ENCODE results near the gene G3BP1. TPM values are rescaled to one million over a fixed set of nuclear protein-coding genes. Genes with fewer than 3 reads are reported as not detected.

G3BP1 gene
- polyA plus RNA-seq, 1 donor from 2014 or later: 65.5 TPM

DNA sequence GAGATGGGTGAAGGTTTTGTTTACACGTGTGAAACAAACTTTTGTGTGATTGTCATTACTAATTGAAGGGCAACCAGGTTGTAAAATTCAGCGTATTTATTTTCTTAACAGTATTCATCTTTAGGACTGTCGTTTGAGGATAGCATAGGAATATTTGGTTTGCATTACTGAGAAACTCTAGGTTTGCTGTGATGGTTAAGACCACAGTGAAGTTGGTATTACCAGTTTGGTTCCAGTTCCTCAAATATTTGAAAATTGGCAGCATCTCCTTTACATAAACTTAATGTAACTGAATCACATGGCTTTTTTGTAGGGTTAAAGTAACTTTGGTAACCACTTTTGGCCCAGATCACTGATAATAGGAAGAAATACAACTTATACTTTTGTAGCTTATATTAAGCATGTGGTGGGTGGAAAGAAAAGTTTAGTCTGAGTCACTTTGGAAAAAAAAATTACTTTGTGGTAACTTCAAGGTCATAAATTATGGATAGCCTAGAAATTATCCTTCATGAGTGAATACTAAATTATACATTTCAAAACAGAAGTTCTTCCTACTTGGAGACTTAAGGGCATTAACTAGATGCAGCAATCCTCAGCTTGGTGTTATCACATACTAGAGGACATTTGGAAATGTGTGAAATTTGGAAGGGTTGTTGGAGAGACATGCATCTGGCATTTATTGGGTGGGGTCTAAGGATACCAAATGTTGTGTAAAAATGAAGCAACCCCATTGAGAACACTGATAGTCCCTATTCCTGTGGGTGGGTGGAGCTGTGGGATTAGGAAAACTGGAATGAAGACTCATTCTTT is 33.9 kb downstream of the G3BP1 start:
- no peaks in the 10 kb centered on the region for H3K9me3 ChIP-seq (ENCODE audit: low read length)
- H3K4me2 ChIP-seq (ENCODE audit: low read length): no peak overlapping the region
- no peaks in the 10 kb centered on the region for H3F3A ChIP-seq (ENCODE audit: insufficient read depth, low read length, poor library complexity, severe bottlenecking)
- H3K4me3 ChIP-seq (ENCODE audit: low read length): no peak overlapping the region
- no peaks in the 10 kb centered on the region for H3K79me2 ChIP-seq (replicated peaks; ENCODE audit: insufficient read depth, low read length)
- H3K9me2 ChIP-seq (ENCODE audit: insufficient read depth, low read length): no peaks in the 10 kb centered on the region
- no peak overlapping the region for H3K9ac ChIP-seq (ENCODE audit: low read length)
- peaks cover 11% of the 10 kb centered on the region for H3K36me3 ChIP-seq (ENCODE audit: insufficient read depth, low read length)
- no peaks in the 10 kb centered on the region for H3K27me3 ChIP-seq (ENCODE audit: insufficient read depth, low read depth, low read length)
- H3K27ac ChIP-seq (ENCODE audit: low read length): no peak overlapping the region
- TF ChIP-seq RAD21 (conservative IDR thresholded peaks at IDR 0.05): no peak
- TF ChIP-seq EP300 (conservative IDR thresholded peaks at IDR 0.05; ENCODE audit: poor library complexity, severe bottlenecking): no peak
- TF ChIP-seq, protein P1, sequence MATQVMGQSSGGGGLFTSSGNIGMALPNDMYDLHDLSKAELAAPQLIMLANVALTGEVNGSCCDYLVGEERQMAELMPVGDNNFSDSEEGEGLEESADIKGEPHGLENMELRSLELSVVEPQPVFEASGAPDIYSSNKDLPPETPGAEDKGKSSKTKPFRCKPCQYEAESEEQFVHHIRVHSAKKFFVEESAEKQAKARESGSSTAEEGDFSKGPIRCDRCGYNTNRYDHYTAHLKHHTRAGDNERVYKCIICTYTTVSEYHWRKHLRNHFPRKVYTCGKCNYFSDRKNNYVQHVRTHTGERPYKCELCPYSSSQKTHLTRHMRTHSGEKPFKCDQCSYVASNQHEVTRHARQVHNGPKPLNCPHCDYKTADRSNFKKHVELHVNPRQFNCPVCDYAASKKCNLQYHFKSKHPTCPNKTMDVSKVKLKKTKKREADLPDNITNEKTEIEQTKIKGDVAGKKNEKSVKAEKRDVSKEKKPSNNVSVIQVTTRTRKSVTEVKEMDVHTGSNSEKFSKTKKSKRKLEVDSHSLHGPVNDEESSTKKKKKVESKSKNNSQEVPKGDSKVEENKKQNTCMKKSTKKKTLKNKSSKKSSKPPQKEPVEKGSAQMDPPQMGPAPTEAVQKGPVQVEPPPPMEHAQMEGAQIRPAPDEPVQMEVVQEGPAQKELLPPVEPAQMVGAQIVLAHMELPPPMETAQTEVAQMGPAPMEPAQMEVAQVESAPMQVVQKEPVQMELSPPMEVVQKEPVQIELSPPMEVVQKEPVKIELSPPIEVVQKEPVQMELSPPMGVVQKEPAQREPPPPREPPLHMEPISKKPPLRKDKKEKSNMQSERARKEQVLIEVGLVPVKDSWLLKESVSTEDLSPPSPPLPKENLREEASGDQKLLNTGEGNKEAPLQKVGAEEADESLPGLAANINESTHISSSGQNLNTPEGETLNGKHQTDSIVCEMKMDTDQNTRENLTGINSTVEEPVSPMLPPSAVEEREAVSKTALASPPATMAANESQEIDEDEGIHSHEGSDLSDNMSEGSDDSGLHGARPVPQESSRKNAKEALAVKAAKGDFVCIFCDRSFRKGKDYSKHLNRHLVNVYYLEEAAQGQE (IDR thresholded peaks at IDR 0.05; ENCODE audit: borderline replicate concordance): no peak
- TF ChIP-seq, protein P2, sequence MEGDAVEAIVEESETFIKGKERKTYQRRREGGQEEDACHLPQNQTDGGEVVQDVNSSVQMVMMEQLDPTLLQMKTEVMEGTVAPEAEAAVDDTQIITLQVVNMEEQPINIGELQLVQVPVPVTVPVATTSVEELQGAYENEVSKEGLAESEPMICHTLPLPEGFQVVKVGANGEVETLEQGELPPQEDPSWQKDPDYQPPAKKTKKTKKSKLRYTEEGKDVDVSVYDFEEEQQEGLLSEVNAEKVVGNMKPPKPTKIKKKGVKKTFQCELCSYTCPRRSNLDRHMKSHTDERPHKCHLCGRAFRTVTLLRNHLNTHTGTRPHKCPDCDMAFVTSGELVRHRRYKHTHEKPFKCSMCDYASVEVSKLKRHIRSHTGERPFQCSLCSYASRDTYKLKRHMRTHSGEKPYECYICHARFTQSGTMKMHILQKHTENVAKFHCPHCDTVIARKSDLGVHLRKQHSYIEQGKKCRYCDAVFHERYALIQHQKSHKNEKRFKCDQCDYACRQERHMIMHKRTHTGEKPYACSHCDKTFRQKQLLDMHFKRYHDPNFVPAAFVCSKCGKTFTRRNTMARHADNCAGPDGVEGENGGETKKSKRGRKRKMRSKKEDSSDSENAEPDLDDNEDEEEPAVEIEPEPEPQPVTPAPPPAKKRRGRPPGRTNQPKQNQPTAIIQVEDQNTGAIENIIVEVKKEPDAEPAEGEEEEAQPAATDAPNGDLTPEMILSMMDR (IDR thresholded peaks at IDR 0.05; ENCODE audit: poor library complexity, severe bottlenecking): no peak
- TF ChIP-seq POLR2AphosphoS5 (IDR thresholded peaks at IDR 0.05): no peak
- TF ChIP-seq EZH2 (IDR thresholded peaks at IDR 0.05; ENCODE audit: borderline replicate concordance, insufficient read depth, low read length, poor library complexity, severe bottlenecking): no peak
- no peak for TF ChIP-seq TAF1 (IDR thresholded peaks at IDR 0.05; ENCODE audit: low read depth)
- TF ChIP-seq SMC3 (conservative IDR thresholded peaks at IDR 0.05; ENCODE audit: poor library complexity): no peak
- TF ChIP-seq MXI1 (conservative IDR thresholded peaks at IDR 0.05; ENCODE audit: poor library complexity, severe bottlenecking): no peak
- no peaks in the 10 kb centered on the region for H4K20me1 ChIP-seq (ENCODE audit: insufficient read depth)
- no peak overlapping the region for H2AFZ ChIP-seq (ENCODE audit: low read depth, low read length)

DNA sequence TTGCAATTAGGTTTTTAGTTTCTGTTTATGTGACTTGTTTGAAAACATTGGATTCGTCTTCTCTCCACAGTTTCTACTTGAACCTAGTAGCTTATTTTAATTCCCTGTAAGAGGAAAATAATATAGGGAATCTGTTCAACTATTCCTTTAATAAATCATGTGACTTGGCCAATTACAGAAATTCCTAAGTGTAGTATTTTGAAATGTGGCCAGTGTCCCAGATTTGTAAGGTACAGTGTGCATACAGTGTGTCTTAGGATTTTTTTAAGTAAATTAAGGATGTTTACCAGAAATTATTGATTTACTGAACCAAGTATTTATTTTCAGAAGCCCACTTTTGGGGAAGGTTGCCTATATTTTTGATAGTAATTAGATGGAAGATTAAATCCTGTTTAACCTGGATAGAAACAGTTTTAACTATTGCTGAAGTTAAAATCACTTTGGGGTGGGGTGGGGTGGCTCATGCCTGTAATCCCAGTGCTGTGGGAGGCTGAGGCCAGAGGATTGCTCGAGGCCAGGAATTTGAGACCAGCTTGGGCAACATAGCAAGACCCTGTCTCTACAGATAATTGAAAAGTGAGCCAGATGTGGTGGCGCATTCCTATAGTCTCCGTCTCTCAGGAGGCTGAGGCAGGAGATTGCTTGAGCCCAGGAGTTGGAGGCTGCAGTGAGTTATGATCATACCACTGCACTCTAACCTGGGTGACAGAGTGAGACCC is 36.9 kb downstream of the G3BP1 start:
- Histone ChIP-seq H3K4me3 (ENCODE audit: low read length) (no peak overlapping the region), H3K27ac (ENCODE audit: low read length) (no peak overlapping the region), H4K20me1 (ENCODE audit: insufficient read depth) (no peaks in the 10 kb centered on the region), H2AFZ (ENCODE audit: low read depth, low read length) (no peak overlapping the region), H3F3A (ENCODE audit: insufficient read depth, low read length, poor library complexity, severe bottlenecking) (no peaks in the 10 kb centered on the region), H3K9me2 (ENCODE audit: insufficient read depth, low read length) (no peaks in the 10 kb centered on the region), H3K27me3 (ENCODE audit: insufficient read depth, low read depth, low read length) (no peaks in the 10 kb centered on the region), H3K9me3 (ENCODE audit: low read length) (no peaks in the 10 kb centered on the region), H3K79me2 (replicated peaks; ENCODE audit: insufficient read depth, low read length) (no peaks in the 10 kb centered on the region), H3K4me2 (ENCODE audit: low read length) (no peak overlapping the region), H3K9ac (ENCODE audit: low read length) (no peak overlapping the region), H3K36me3 (ENCODE audit: insufficient read depth, low read length) (peaks cover 11% of the 10 kb centered on the region)
- TF ChIP-seq EZH2 (IDR thresholded peaks at IDR 0.05; ENCODE audit: borderline replicate concordance, insufficient read depth, low read length, poor library complexity, severe bottlenecking) (no peak), EP300 (conservative IDR thresholded peaks at IDR 0.05; ENCODE audit: poor library complexity, severe bottlenecking) (no peak), TAF1 (IDR thresholded peaks at IDR 0.05; ENCODE audit: low read depth) (no peak), POLR2AphosphoS5 (IDR thresholded peaks at IDR 0.05) (no peak), MXI1 (conservative IDR thresholded peaks at IDR 0.05; ENCODE audit: poor library complexity, severe bottlenecking) (no peak), RAD21 (conservative IDR thresholded peaks at IDR 0.05) (no peak), SMC3 (conservative IDR thresholded peaks at IDR 0.05; ENCODE audit: poor library complexity) (no peak)
- TF ChIP-seq, protein P1 (IDR thresholded peaks at IDR 0.05; ENCODE audit: borderline replicate concordance): no peak
- TF ChIP-seq, protein P2 (IDR thresholded peaks at IDR 0.05; ENCODE audit: poor library complexity, severe bottlenecking): no peak

Data from neural cell (in vitro differentiated cells).